ENCODE results near the gene TMPRSS11B. TPM values are rescaled to one million over a fixed set of nuclear protein-coding genes. Genes with fewer than 3 reads are reported as not detected.
"Not testable (repeated sequence)": the region's sequence is repeated elsewhere in the genome, so short reads cannot be mapped to it uniquely, and the experiment has no call there.

TMPRSS11B gene
- total RNA-seq, 1 experiment from 2014 or later, result not detected

- Histone ChIP-seq H3K36me3 (ENCODE audit: low read depth, low read length) (no peaks in the 10 kb centered on the region), H3K4me1 (ENCODE audit: insufficient read depth, low read length) (peaks cover 5% of the 10 kb centered on the region; the same call in 1 of the 2 replicates), H4K20me1 (ENCODE audit: low read length) (no peaks in the 10 kb centered on the region), H3K4me3 (ENCODE audit: low read length) (no peak overlapping the region), H3K79me2 (ENCODE audit: low read length) (no peaks in the 10 kb centered on the region), H3K4me2 (ENCODE audit: low read length) (no peak overlapping the region), H3F3A (ENCODE audit: low read length, unreplicated experiment) (no peaks in the 10 kb centered on the region), H2AFZ (ENCODE audit: low read length) (peak overlapping the region; percentile 51; the same call in 1 of the 2 replicates), H3K9me3 (ENCODE audit: low read length) (no peaks in the 10 kb centered on the region), H3K9ac (ENCODE audit: low read length) (no peak overlapping the region), H3K27me3 (ENCODE audit: low read length) (no peaks in the 10 kb centered on the region), H3K9me2 (replicated peaks; ENCODE audit: low read length) (no peaks in the 10 kb centered on the region), H3K27ac (ENCODE audit: low read length) (no peak overlapping the region)
- ChIA-PET CTCF (no interaction called here), POLR2A (ENCODE audit: unreplicated experiment) (no interaction called here)
- intact Hi-C loops (cut with micrococcal nuclease), result no loop called here
- ATAC-seq (no peak), DNase-seq (no peak)
- no peak for TF ChIP-seq EZH2 (IDR thresholded peaks at IDR 0.05; ENCODE audit: low read length, unreplicated experiment)
- TF ChIP-seq CTCF (conservative IDR thresholded peaks at IDR 0.05; ENCODE audit: low read depth, low read length), result no peak
- TF ChIP-seq EZH2phosphoT487 (IDR thresholded peaks at IDR 0.05; ENCODE audit: borderline replicate concordance, low read length), result no peak
- BruUV-seq (replicated peaks), result no TSS peak
These were observed 42.4 kb upstream of the TMPRSS11B start for GRCh38 chr4:68287704-68288392.

GRCh38 chr4:68283714-68284113, 38.2 kb upstream of the TMPRSS11B start:
- ChIA-PET POLR2A (ENCODE audit: unreplicated experiment) (no interaction called here), CTCF (no interaction called here)
- Histone ChIP-seq H3K4me2 (ENCODE audit: low read length) (0 out of 2 replicates have a peak overlapping the region, but pooled peaks have one; percentile 1), H3K27me3 (ENCODE audit: low read length) (no peaks in the 10 kb centered on the region), H3K9me3 (ENCODE audit: low read length) (no peaks in the 10 kb centered on the region), H2AFZ (ENCODE audit: low read length) (no peak overlapping the region), H3K79me2 (ENCODE audit: low read length) (no peaks in the 10 kb centered on the region), H3K4me3 (ENCODE audit: low read length) (no peak overlapping the region), H3F3A (ENCODE audit: low read length, unreplicated experiment) (no peaks in the 10 kb centered on the region), H3K36me3 (ENCODE audit: low read depth, low read length) (no peaks in the 10 kb centered on the region), H3K9ac (ENCODE audit: low read length) (no peak overlapping the region), H3K4me1 (ENCODE audit: insufficient read depth, low read length) (peaks cover 8% of the 10 kb centered on the region), H3K27ac (ENCODE audit: low read length) (no peak overlapping the region), H3K9me2 (replicated peaks; ENCODE audit: low read length) (no peaks in the 10 kb centered on the region), H4K20me1 (ENCODE audit: low read length) (no peaks in the 10 kb centered on the region)
- ATAC-seq, result peak; percentile 27; the same call in 1 of the 2 replicates
- TF ChIP-seq EZH2phosphoT487 (IDR thresholded peaks at IDR 0.05; ENCODE audit: borderline replicate concordance, low read length) (no peak), CTCF (conservative IDR thresholded peaks at IDR 0.05; ENCODE audit: low read depth, low read length) (no peak), EZH2 (IDR thresholded peaks at IDR 0.05; ENCODE audit: low read length, unreplicated experiment) (no peak)
- BruUV-seq (replicated peaks), result no TSS peak
- peak; percentile 60 for DNase-seq
- intact Hi-C loops (cut with micrococcal nuclease), result no loop called here

- ATAC-seq (no peak), DNase-seq (no peak)
- Histone ChIP-seq H3K4me3 (ENCODE audit: low read length) (no peak overlapping the region), H3K27me3 (ENCODE audit: low read length) (no peaks in the 10 kb centered on the region), H3K4me2 (ENCODE audit: low read length) (no peak overlapping the region), H3K27ac (ENCODE audit: low read length) (no peak overlapping the region), H3F3A (ENCODE audit: low read length, unreplicated experiment) (no peaks in the 10 kb centered on the region), H3K9ac (ENCODE audit: low read length) (no peak overlapping the region), H3K79me2 (ENCODE audit: low read length) (no peaks in the 10 kb centered on the region), H3K9me2 (replicated peaks; ENCODE audit: low read length) (no peaks in the 10 kb centered on the region), H3K36me3 (ENCODE audit: low read depth, low read length) (no peaks in the 10 kb centered on the region), H4K20me1 (ENCODE audit: low read length) (no peaks in the 10 kb centered on the region), H3K9me3 (ENCODE audit: low read length) (no peaks in the 10 kb centered on the region), H3K4me1 (ENCODE audit: insufficient read depth, low read length) (peaks cover 14% of the 10 kb centered on the region), H2AFZ (ENCODE audit: low read length) (no peak overlapping the region)
- intact Hi-C loops (cut with micrococcal nuclease), result no loop called here
- BruUV-seq (replicated peaks), result no TSS peak
- ChIA-PET POLR2A (ENCODE audit: unreplicated experiment) (no interaction called here), CTCF (no interaction called here)
- no peak for TF ChIP-seq CTCF (conservative IDR thresholded peaks at IDR 0.05; ENCODE audit: low read depth, low read length)
- no peak for TF ChIP-seq EZH2phosphoT487 (IDR thresholded peaks at IDR 0.05; ENCODE audit: borderline replicate concordance, low read length)
- TF ChIP-seq EZH2 (IDR thresholded peaks at IDR 0.05; ENCODE audit: low read length, unreplicated experiment), result no peak
These were observed 37.6 kb upstream of the TMPRSS11B start for GRCh38 chr4:68283095-68283494.

GRCh38 chr4:68281796-68282740, 36.6 kb upstream of the TMPRSS11B start:
- H3K9me2 ChIP-seq (replicated peaks; ENCODE audit: low read length); POLR2A ChIA-PET (ENCODE audit: unreplicated experiment); H3K27ac ChIP-seq (ENCODE audit: low read length); H3K9ac ChIP-seq (ENCODE audit: low read length); intact Hi-C loops (cut with micrococcal nuclease); CTCF ChIA-PET; H3K36me3 ChIP-seq (ENCODE audit: low read depth, low read length); DNase-seq; ATAC-seq; BruUV-seq (replicated peaks); H3K9me3 ChIP-seq (ENCODE audit: low read length); H3F3A ChIP-seq (ENCODE audit: low read length, unreplicated experiment); H3K27me3 ChIP-seq (ENCODE audit: low read length); H3K4me3 ChIP-seq (ENCODE audit: low read length); H2AFZ ChIP-seq (ENCODE audit: low read length); H3K4me2 ChIP-seq (ENCODE audit: low read length); H3K79me2 ChIP-seq (ENCODE audit: low read length); H4K20me1 ChIP-seq (ENCODE audit: low read length): not testable (repeated sequence)
- H3K4me1 ChIP-seq (ENCODE audit: insufficient read depth, low read length), result peaks cover 24% of the 10 kb centered on the region

Measured in PC-3 (cell line).